Keratinocyte (primary cell): ENCODE measurements around the gene TSPAN2.

Source experiments
- EZH2 ChIP-seq: IDR thresholded peaks from one replicate; pipeline ENCODE4 v1.6.1; 2012; ENCODE audit warnings: inconsistent platforms, mild to moderate bottlenecking, low read length, moderate library complexity
- TF ChIP-seq, protein P1 (sequence below), 3 experiments: IDR thresholded peaks in 1 of 3; conservative IDR thresholded peaks in 1 of 3; optimal IDR thresholded peaks in 1 of 3; 2 replicates in 2 of 3; 3 replicates in 1 of 3; pipeline versions ENCODE3 to v1.5.1; 2011; ENCODE audit warnings: low read length in 3 of 3, mild to moderate bottlenecking in 3 of 3, moderate library complexity in 2 of 3, control low read depth in 1 of 3, inconsistent platforms in 1 of 3; ENCODE audit not compliant: insufficient read depth in 2 of 3; ENCODE audit errors: extremely low read depth in 1 of 3

DNA sequence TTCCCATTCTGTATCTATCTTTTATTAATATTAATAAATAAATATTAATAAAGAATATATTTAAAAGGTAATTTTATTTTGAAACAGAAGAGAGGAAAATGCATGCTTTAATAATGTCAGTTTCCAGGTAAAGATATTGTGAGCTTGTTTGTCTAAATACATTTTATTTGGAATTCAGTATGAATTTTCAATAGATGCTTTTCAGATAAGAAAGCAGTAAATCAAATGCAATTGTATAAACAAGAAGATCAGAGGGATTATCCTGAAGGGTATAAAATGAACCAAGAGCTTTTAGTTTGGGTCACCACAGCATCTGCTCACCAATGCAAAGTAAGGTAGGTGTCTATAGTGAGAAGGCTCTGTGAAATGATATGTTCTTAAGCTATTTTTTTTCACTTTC, 59.8 kb downstream of the TSPAN2 start, which contains the start of gene TSHB:
- TF ChIP-seq, protein P1, sequence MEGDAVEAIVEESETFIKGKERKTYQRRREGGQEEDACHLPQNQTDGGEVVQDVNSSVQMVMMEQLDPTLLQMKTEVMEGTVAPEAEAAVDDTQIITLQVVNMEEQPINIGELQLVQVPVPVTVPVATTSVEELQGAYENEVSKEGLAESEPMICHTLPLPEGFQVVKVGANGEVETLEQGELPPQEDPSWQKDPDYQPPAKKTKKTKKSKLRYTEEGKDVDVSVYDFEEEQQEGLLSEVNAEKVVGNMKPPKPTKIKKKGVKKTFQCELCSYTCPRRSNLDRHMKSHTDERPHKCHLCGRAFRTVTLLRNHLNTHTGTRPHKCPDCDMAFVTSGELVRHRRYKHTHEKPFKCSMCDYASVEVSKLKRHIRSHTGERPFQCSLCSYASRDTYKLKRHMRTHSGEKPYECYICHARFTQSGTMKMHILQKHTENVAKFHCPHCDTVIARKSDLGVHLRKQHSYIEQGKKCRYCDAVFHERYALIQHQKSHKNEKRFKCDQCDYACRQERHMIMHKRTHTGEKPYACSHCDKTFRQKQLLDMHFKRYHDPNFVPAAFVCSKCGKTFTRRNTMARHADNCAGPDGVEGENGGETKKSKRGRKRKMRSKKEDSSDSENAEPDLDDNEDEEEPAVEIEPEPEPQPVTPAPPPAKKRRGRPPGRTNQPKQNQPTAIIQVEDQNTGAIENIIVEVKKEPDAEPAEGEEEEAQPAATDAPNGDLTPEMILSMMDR (optimal IDR thresholded peaks at IDR 0.05 in 1 of 3, IDR thresholded peaks at IDR 0.05 in 1 of 3, conservative IDR thresholded peaks at IDR 0.05 in 1 of 3; ENCODE audit: extremely low read depth in 1 of 3, insufficient read depth in 2 of 3, low read length in 3 of 3): no peak
- TF ChIP-seq EZH2: no peak
